Activated B cell treated with CpG ODN at 0.5 μM for 24 hours (primary cell): ENCODE measurements around the gene HSD3B2. TPM values are rescaled to one million over a fixed set of nuclear protein-coding genes. Genes with fewer than 3 reads are reported as not detected.

ENCODE experiments used
- ATAC-seq: fragments of 200-7000 bp; cut with Tn5 transposase; one replicate; pipeline ENCODE4 v1.10.0; 2021; ENCODE audit warnings: low read depth, mild to moderate bottlenecking, moderate library complexity
- CTCF ChIA-PET: fragments of 350-600 bp; sonication (Branson Sonifier 250); formaldehyde crosslinking; loops from one replicate; lab custom pipeline; 2021; ENCODE audit warnings: antibody characterized with exemption; lab: Charles Lee
- POLR2A ChIA-PET: fragments of 350-600 bp; sonication (Branson Sonifier 250); formaldehyde crosslinking; loops from one replicate; lab custom pipeline; 2021; ENCODE audit warnings: antibody characterized with exemption; lab: Charles Lee
- DNase-seq: peaks from one replicate; pipeline ENCODE4 v3.0.0; 2022
- H3K27ac Mint-ChIP-seq: one replicate; pipeline ENCODE4 v1.8.0; 2020; ENCODE audit warnings: mixed read lengths
- H3K27me3 Mint-ChIP-seq: one replicate; pipeline ENCODE4 v1.8.0; 2021; ENCODE audit warnings: mixed read lengths
- H3K36me3 Mint-ChIP-seq: one replicate; pipeline ENCODE4 v1.8.0; 2021; ENCODE audit warnings: low read depth, mixed read lengths
- H3K4me1 Mint-ChIP-seq: one replicate; pipeline ENCODE4 v1.8.0; 2021; ENCODE audit warnings: mixed read lengths
- H3K4me3 Mint-ChIP-seq: one replicate; pipeline ENCODE4 v1.8.0; 2020; ENCODE audit warnings: mild to moderate bottlenecking, mixed read lengths
- H3K9me3 Mint-ChIP-seq: one replicate; pipeline ENCODE4 v1.8.0; 2020; ENCODE audit warnings: mixed read lengths
- CTCF ChIP-seq: fragments of 200-600 bp; IDR thresholded peaks from one replicate; pipeline ENCODE4 v1.8.0; 2022; ENCODE audit warnings: antibody characterized with exemption, mild to moderate bottlenecking
- intact Hi-C: fragments of 100-400 bp; cut with micrococcal nuclease; formaldehyde crosslinking; loops from one replicate; pipeline ENCODE4 v1.15.1; 2024
- total RNA-seq: library from RNA; stranded (reverse); gene quantifications from 2 replicates; pipeline ENCODE4 v1.2.3, GENCODE V29; 2022

HSD3B2 gene
- total RNA-seq, 1 donor from 2014 or later = not detected

GRCh38 chr1:119453021-119453420, 38.1 kb downstream of the HSD3B2 start:
- no peak for DNase-seq
- Mint-ChIP-seq H3K27ac (no peak overlapping the region), H3K9me3 (no peaks in the 10 kb centered on the region), H3K4me3 (no peak overlapping the region), H3K4me1 (no peaks in the 10 kb centered on the region), H3K36me3 (no peaks in the 10 kb centered on the region), H3K27me3 (no peaks in the 10 kb centered on the region)
- TF ChIP-seq CTCF = no peak
- intact Hi-C loops = no loop called here
- ChIA-PET POLR2A (no interaction called here), CTCF (no interaction called here)
- ATAC-seq = no peak

GRCh38 chr1:119462964-119463363, 48.0 kb downstream of the HSD3B2 start:
- H3K36me3 Mint-ChIP-seq = no peaks in the 10 kb centered on the region
- no peak overlapping the region for H3K27ac Mint-ChIP-seq
- ATAC-seq (no peak), DNase-seq (no peak)
- H3K27me3 Mint-ChIP-seq = no peaks in the 10 kb centered on the region
- H3K4me1 Mint-ChIP-seq = no peaks in the 10 kb centered on the region
- ChIA-PET POLR2A (no interaction called here), CTCF (no interaction called here)
- intact Hi-C loops = no loop called here
- no peak overlapping the region for H3K4me3 Mint-ChIP-seq
- H3K9me3 Mint-ChIP-seq = no peaks in the 10 kb centered on the region
- no peak for TF ChIP-seq CTCF

DNA sequence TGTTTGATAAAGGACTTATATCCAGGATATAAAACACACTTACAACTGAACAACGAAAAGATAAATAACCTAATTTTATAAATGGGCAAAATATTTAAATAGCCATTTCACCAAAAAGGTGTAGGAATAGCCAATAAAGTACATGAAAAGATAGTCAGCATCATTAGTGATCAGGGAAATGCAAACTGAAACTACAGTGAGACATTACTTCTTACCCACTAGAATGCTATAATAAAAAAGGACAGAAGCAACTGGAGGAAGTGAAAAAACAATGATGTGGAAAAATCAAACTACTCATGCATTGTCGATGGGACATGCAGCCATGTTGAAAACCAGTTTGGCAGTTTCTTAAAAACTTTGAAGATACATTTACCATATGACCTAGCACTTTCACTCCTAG, 48.6 kb downstream of the HSD3B2 start:
- H3K4me1 Mint-ChIP-seq = no peaks in the 10 kb centered on the region
- H3K4me3 Mint-ChIP-seq = no peak overlapping the region
- H3K27me3 Mint-ChIP-seq = no peaks in the 10 kb centered on the region
- H3K27ac Mint-ChIP-seq = no peak overlapping the region
- no peak for ATAC-seq
- H3K36me3 Mint-ChIP-seq = no peaks in the 10 kb centered on the region
- CTCF ChIA-PET = no interaction called here
- POLR2A ChIA-PET = no interaction called here
- no peak for TF ChIP-seq CTCF
- no peaks in the 10 kb centered on the region for H3K9me3 Mint-ChIP-seq
- intact Hi-C loops = no loop called here
- DNase-seq = no peak

GRCh38 chr1:119466445-119466844, 51.5 kb downstream of the HSD3B2 start:
- no peak overlapping the region for H3K4me3 Mint-ChIP-seq

GRCh38 chr1:119467219-119467618, 52.3 kb downstream of the HSD3B2 start:
- H3K4me1 Mint-ChIP-seq = no peaks in the 10 kb centered on the region
- DNase-seq (no peak), ATAC-seq (no peak)
- TF ChIP-seq CTCF = no peak
- H3K9me3 Mint-ChIP-seq = no peaks in the 10 kb centered on the region
- no peaks in the 10 kb centered on the region for H3K36me3 Mint-ChIP-seq
- peaks cover 3% of the 10 kb centered on the region for H3K27me3 Mint-ChIP-seq
- ChIA-PET CTCF (no interaction called here), POLR2A (no interaction called here)
- no peak overlapping the region for H3K4me3 Mint-ChIP-seq
- intact Hi-C loops = no loop called here
- no peak overlapping the region for H3K27ac Mint-ChIP-seq

More at GRCh38 chr1:119466445-119466844, 51.5 kb downstream of the HSD3B2 start:
- no peak for TF ChIP-seq CTCF
- POLR2A ChIA-PET = no interaction called here
- CTCF ChIA-PET = no interaction called here
- no peaks in the 10 kb centered on the region for H3K36me3 Mint-ChIP-seq
- no peaks in the 10 kb centered on the region for H3K4me1 Mint-ChIP-seq
- DNase-seq (no peak), ATAC-seq (no peak)
- no peaks in the 10 kb centered on the region for H3K9me3 Mint-ChIP-seq
- intact Hi-C loops = no loop called here
- H3K27me3 Mint-ChIP-seq = peaks cover 3% of the 10 kb centered on the region
- H3K27ac Mint-ChIP-seq = no peak overlapping the region
